ENCODE results near the gene RHOT2.

The RHOT2 gene

GRCh38 chr16:644556-644955 is 23.4 kb upstream of the RHOT2 start:
- peak overlapping the region; percentile 96 for H3K27ac ChIP-seq
- TF ChIP-seq ZFX (IDR thresholded peaks at IDR 0.05; ENCODE audit: borderline replicate concordance) (no peak), CTCF (IDR thresholded peaks at IDR 0.05) (no peak)

- TF ChIP-seq CTCF (IDR thresholded peaks at IDR 0.05), result no peak
- TF ChIP-seq ZFX (IDR thresholded peaks at IDR 0.05; ENCODE audit: borderline replicate concordance), result no peak
- peak overlapping the region; percentile 96 for H3K27ac ChIP-seq
Measured at GRCh38 chr16:645852-646678, 21.9 kb upstream of the RHOT2 start.

- no peak for TF ChIP-seq CTCF (IDR thresholded peaks at IDR 0.05)
- no peak for TF ChIP-seq ZFX (IDR thresholded peaks at IDR 0.05; ENCODE audit: borderline replicate concordance)
- H3K27ac ChIP-seq, result peak overlapping the region; percentile 96
Measured at GRCh38 chr16:646679-647172, 21.2 kb upstream of the RHOT2 start.

- H3K27ac ChIP-seq, result peak overlapping the region; percentile 96
- TF ChIP-seq ZFX (IDR thresholded peaks at IDR 0.05; ENCODE audit: borderline replicate concordance), result no peak
- TF ChIP-seq CTCF (IDR thresholded peaks at IDR 0.05), result no peak
Measured at GRCh38 chr16:647173-647902, 20.6 kb upstream of the RHOT2 start.

- H3K27ac ChIP-seq, result peak overlapping the region; percentile 96
- TF ChIP-seq ZFX (IDR thresholded peaks at IDR 0.05; ENCODE audit: borderline replicate concordance) (no peak), CTCF (IDR thresholded peaks at IDR 0.05) (peak; percentile 90)
Measured at GRCh38 chr16:648071-648780, 19.7 kb upstream of the RHOT2 start.

- H3K27ac ChIP-seq, result peak within 1 kb of the TSS; percentile 96
Measured at GRCh38 chr16:648781-649589, 18.9 kb upstream of the RHOT2 start, which contains the start of gene WDR90. Gene WDR90 (plus strand): TSS chr16:649365. CDS start chr16:649417, 52 bp downstream.

More at GRCh38 chr16:648781-649589, 18.9 kb upstream of the RHOT2 start, which contains the start of gene WDR90:
- no peak for TF ChIP-seq CTCF (IDR thresholded peaks at IDR 0.05)
- no peak for TF ChIP-seq ZFX (IDR thresholded peaks at IDR 0.05; ENCODE audit: borderline replicate concordance)

Measured in 22Rv1 (cell line).